H1 (cell line): ENCODE results near the gene GPD1L. TPM values are rescaled to one million over a fixed set of nuclear protein-coding genes. Genes with fewer than 3 reads are reported as not detected.
A peak's percentile ranks its signal among the peaks of the same experiment; 100 is the strongest.

ENCODE experiments used
- CTCF ChIA-PET: fragments of 300-600 bp; sonication (Branson Sonifier 250); formaldehyde crosslinking; loops from one replicate; lab custom pipeline; 2021; ENCODE audit not compliant: partially characterized antibody; lab: Charles Lee
- POLR2A ChIA-PET: fragments of 300-600 bp; sonication (Branson Sonifier 250); formaldehyde crosslinking; loops from one replicate; lab custom pipeline; 2021; ENCODE audit warnings: inconsistent platforms; ENCODE audit not compliant: partially characterized antibody; lab: Charles Lee
- DNase-seq, 2 experiments: peaks; one replicate each; pipeline versions ENCODE4 v3.0.0 to v3.0.0-alpha.2; 2010 to 2022; ENCODE audit warnings: low spot score in 2 of 2, low read depth in 1 of 2, mixed read lengths in 1 of 2
- FAIRE-seq: peaks from 2 replicates; lab custom pipeline; 2011; peaks lifted over from hg19 to GRCh38; lab: Jason Lieb, UNC
- H2AFZ ChIP-seq: 2 replicates; pipeline ENCODE4 v1.8.1; 2012; ENCODE audit warnings: low read length, inconsistent platforms
- H2AK5ac ChIP-seq: 2 replicates; pipeline ENCODE4 v1.6.1; 2013; ENCODE audit warnings: low read depth, low read length
- H2BK120ac ChIP-seq: replicated peaks from 2 replicates; pipeline ENCODE3; 2013; ENCODE audit warnings: low read depth, low read length, inconsistent platforms
- H2BK12ac ChIP-seq: 2 replicates; pipeline ENCODE4 v1.6.1; 2013; ENCODE audit warnings: low read depth, low read length
- H2BK15ac ChIP-seq: 2 replicates; pipeline ENCODE4 v1.6.1; 2013; ENCODE audit warnings: low read length
- H2BK20ac ChIP-seq: 2 replicates; pipeline ENCODE4 v1.6.1; 2013; ENCODE audit warnings: low read length
- H2BK5ac ChIP-seq: 2 replicates; pipeline ENCODE4 v1.6.1; 2013; ENCODE audit warnings: low read depth, low read length
- H3K14ac ChIP-seq: 2 replicates; pipeline ENCODE4 v1.6.1; 2013; ENCODE audit warnings: inconsistent platforms; ENCODE audit not compliant: insufficient read length
- H3K18ac ChIP-seq: 2 replicates; pipeline ENCODE4 v1.6.1; 2013; ENCODE audit warnings: low read length; ENCODE audit errors: extremely low read depth
- H3K23ac ChIP-seq: 2 replicates; pipeline ENCODE4 v1.6.1; 2013; ENCODE audit warnings: inconsistent platforms; ENCODE audit not compliant: insufficient read length
- H3K23me2 ChIP-seq: 2 replicates; pipeline ENCODE4 v1.6.1; 2013; ENCODE audit warnings: low read depth, low read length
- H3K27ac ChIP-seq: 2 replicates; pipeline ENCODE4 v1.6.1; 2011; ENCODE audit warnings: low read depth, low read length, inconsistent platforms
- H3K27me3 ChIP-seq, 4 experiments: replicated peaks in 1 of 4; 1 replicate in 1 of 4; 2 replicates in 3 of 4; pipeline versions ENCODE4 v1.6.1 to v1.8.1; 2011 to 2013; ENCODE audit warnings: low read length in 3 of 4, mild to moderate bottlenecking in 3 of 4, inconsistent platforms in 2 of 4, mixed read lengths in 2 of 4, moderate library complexity in 1 of 4; ENCODE audit not compliant: control insufficient read depth in 3 of 4, insufficient read depth in 3 of 4; ENCODE audit errors: extremely low read depth in 1 of 4
- H3K36me3 ChIP-seq, 4 experiments: 2 replicates each; pipeline versions ENCODE4 v1.6.1 to v1.8.1; 2011 to 2013; ENCODE audit warnings: mild to moderate bottlenecking in 4 of 4, low read length in 3 of 4, moderate library complexity in 2 of 4, control low read depth in 1 of 4, inconsistent platforms in 1 of 4; ENCODE audit not compliant: insufficient read depth in 4 of 4, control insufficient read depth in 2 of 4
- H3K4ac ChIP-seq: replicated peaks from 2 replicates; pipeline ENCODE3; 2013; ENCODE audit warnings: low read length, low read depth, mixed read lengths, inconsistent platforms; ENCODE audit not compliant: insufficient read length
- H3K4me1 ChIP-seq, 4 experiments: replicated peaks in 1 of 4; 1 replicate in 1 of 4; 2 replicates in 3 of 4; pipeline versions ENCODE4 v1.6.1 to v1.8.1; 2011 to 2013; ENCODE audit warnings: low read length in 3 of 4, inconsistent platforms in 2 of 4, mixed read lengths in 1 of 4; ENCODE audit not compliant: insufficient read depth in 4 of 4, control insufficient read depth in 3 of 4
- H3K4me2 ChIP-seq, 2 experiments: 2 replicates each; pipeline versions ENCODE4 v1.6.1 to v1.8.1; 2011 to 2013; ENCODE audit warnings: low read depth in 2 of 2, low read length in 2 of 2, control low read depth in 1 of 2, inconsistent platforms in 1 of 2, mild to moderate bottlenecking in 1 of 2; ENCODE audit not compliant: insufficient read depth in 1 of 2
- H3K4me3 ChIP-seq, 4 experiments: fragments of 200-600, 300-600 bp in 1 of 4; sonication (generic), shearing (Covaris generic), sonication (Bioruptor Twin) in 1 of 4; 2 replicates each; pipeline versions ENCODE4 v1.5.1 to v1.8.1; 2011 to 2016; ENCODE audit warnings: low read length in 4 of 4, low read depth in 3 of 4, control low read depth in 2 of 4, inconsistent platforms in 2 of 4, mild to moderate bottlenecking in 2 of 4, mixed read lengths in 1 of 4, moderate library complexity in 1 of 4; ENCODE audit not compliant: insufficient read depth in 2 of 4; ENCODE audit errors: extremely low read depth in 1 of 4
- H3K56ac ChIP-seq: replicated peaks from 2 replicates; pipeline ENCODE3; 2013; ENCODE audit warnings: low read depth, mild to moderate bottlenecking, mixed read lengths, low read length, inconsistent platforms; ENCODE audit not compliant: insufficient read length
- H3K79me1 ChIP-seq: 2 replicates; pipeline ENCODE4 v1.6.1; 2013; ENCODE audit warnings: low read depth, low read length, control low read depth
- H3K79me2 ChIP-seq, 2 experiments: 2 replicates each; pipeline versions ENCODE4 v1.6.1 to v1.8.1; 2012 to 2013; ENCODE audit warnings: low read length in 2 of 2, mild to moderate bottlenecking in 2 of 2, inconsistent platforms in 1 of 2; ENCODE audit not compliant: insufficient read depth in 2 of 2, control insufficient read depth in 1 of 2
- H3K9ac ChIP-seq, 4 experiments: replicated peaks in 1 of 4; 1 replicate in 1 of 4; 2 replicates in 3 of 4; pipeline versions ENCODE4 v1.6.1 to v1.8.1; 2011 to 2013; ENCODE audit warnings: low read depth in 3 of 4, low read length in 3 of 4, control low read depth in 2 of 4, mild to moderate bottlenecking in 2 of 4, moderate library complexity in 2 of 4, inconsistent platforms in 1 of 4; ENCODE audit errors: extremely low read depth in 1 of 4
- H3K9me3 ChIP-seq, 2 experiments: 2 replicates each; pipeline versions ENCODE4 v1.6.1 to v1.8.1; 2012 to 2013; ENCODE audit warnings: mild to moderate bottlenecking in 2 of 2, moderate library complexity in 2 of 2, control low read depth in 1 of 2, inconsistent platforms in 1 of 2, low read depth in 1 of 2, low read length in 1 of 2, mixed read lengths in 1 of 2; ENCODE audit not compliant: insufficient read depth in 2 of 2
- H4K20me1 ChIP-seq, 2 experiments: replicated peaks in 1 of 2; 2 replicates each; pipeline versions ENCODE3 to v1.8.1; 2011 to 2013; ENCODE audit warnings: inconsistent platforms in 2 of 2, low read length in 2 of 2, mild to moderate bottlenecking in 1 of 2; ENCODE audit not compliant: insufficient read depth in 2 of 2, control insufficient read depth in 1 of 2
- H4K5ac ChIP-seq: 2 replicates; pipeline ENCODE4 v1.6.1; 2013; ENCODE audit warnings: low read length, low read depth, mixed read lengths, inconsistent platforms; ENCODE audit not compliant: insufficient read length
- H4K8ac ChIP-seq: 2 replicates; pipeline ENCODE4 v1.8.0; 2013; ENCODE audit warnings: mild to moderate bottlenecking, moderate library complexity, low read length, inconsistent platforms; ENCODE audit not compliant: insufficient read depth; ENCODE audit errors: extremely low read depth
- H4K91ac ChIP-seq: replicated peaks from 2 replicates; pipeline ENCODE3; 2013; ENCODE audit warnings: low read length, mixed read lengths, inconsistent platforms; ENCODE audit not compliant: insufficient read length
- RAD21 ChIP-seq, 2 experiments: IDR thresholded peaks in 1 of 2; conservative IDR thresholded peaks in 1 of 2; 2 replicates each; pipeline ENCODE4 v1.6.1; 2011; ENCODE audit warnings: low read depth in 2 of 2, low read length in 2 of 2, improper control_type of control experiment in 1 of 2, inconsistent platforms in 1 of 2, mild to moderate bottlenecking in 1 of 2, moderate library complexity in 1 of 2
- SUZ12 ChIP-seq: fragments of 200-600 bp; sonication (generic); IDR thresholded peaks from 2 replicates; pipeline ENCODE4 v1.6.1; 2012; ENCODE audit warnings: mild to moderate bottlenecking, inconsistent platforms, low read length, moderate library complexity, mixed read lengths
- WGBS, 2 experiments: shearing (Covaris generic) in 1 of 2; methylation state at CpG; one replicate each; pipeline versions ENCODE4 v1.1.6 to v1.1.7; 2013 to 2015; ENCODE audit warnings: low lambda C conversion rate in 2 of 2, mixed read lengths in 2 of 2, inconsistent platforms in 1 of 2, low coverage in 1 of 2, missing lambda C conversion rate in 1 of 2; ENCODE audit not compliant: insufficient replicate concordance in 2 of 2, insufficient coverage in 1 of 2, insufficient read length in 1 of 2; ENCODE audit errors: extremely low coverage in 1 of 2, missing lambda C conversion rate in 1 of 2; 5-methylcytosine and 5-hydroxymethylcytosine counted together
- polyA plus RNA-seq, 7 experiments: library from polyadenylated mRNA; depleted of rRNA in 3 of 7; stranded (reverse) in 5 of 7; unstranded in 2 of 7; fragments of >200 nt in 5 of 7; fragments of 200-250 nt in 2 of 7; gene quantifications; 1 replicate in 5 of 7; 2 replicates in 1 of 7; 4 replicates in 1 of 7; pipeline versions ENCODE4 v1.2.1 to v1.2.3, GENCODE V29; 2011 to 2013; ENCODE audit warnings: missing spikeins in 2 of 7, mixed read lengths in 2 of 7
- total RNA-seq: library from RNA; stranded (reverse); fragmentation: NEBNext Ultra II Directional; extraction: Animal tissue kit (Norgen Biotek cat#: 25700); gene quantifications from 2 replicates; pipeline ENCODE4 v1.2.1, GENCODE V29; 2021
- TF ChIP-seq, protein P1 (sequence below), 3 experiments: IDR thresholded peaks; 1 replicate in 2 of 3; 2 replicates in 1 of 3; pipeline versions ENCODE4 v1.5.1 to v1.6.1; 2011; ENCODE audit warnings: low read length in 3 of 3, mild to moderate bottlenecking in 3 of 3, inconsistent platforms in 2 of 3, low read depth in 1 of 3, moderate library complexity in 1 of 3; ENCODE audit not compliant: insufficient read depth in 1 of 3; ENCODE audit errors: control extremely low read depth in 1 of 3

Gene GPD1L
- total and polyA plus RNA-seq, 2 of the 8 experiments (the other 6 are each of a cell fraction or from before 2014, with no cell fraction given), result 2.4 to 8.4 TPM

DNA sequence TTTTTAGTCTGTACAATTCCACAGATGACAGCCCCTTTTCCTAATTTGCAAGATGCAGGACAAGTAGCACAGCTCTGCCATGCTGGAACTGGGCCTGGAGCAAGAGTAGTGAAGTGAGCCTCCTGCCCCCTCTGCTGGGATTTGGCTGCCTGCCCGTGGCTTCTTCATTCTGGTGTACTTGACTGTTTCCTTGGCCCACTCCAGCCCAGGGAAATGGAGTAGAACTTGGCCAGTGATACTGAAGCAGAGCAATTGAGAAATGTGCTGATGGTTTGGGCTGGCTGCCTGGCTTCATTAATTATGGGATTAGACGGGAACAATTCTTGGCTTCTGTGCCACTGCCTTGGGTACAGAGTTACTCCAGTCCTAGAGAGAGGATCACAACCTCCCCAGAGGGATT is 2.8 kb downstream of the GPD1L start:
- DNase-seq (no peak), FAIRE-seq (no peak)
- TF ChIP-seq SUZ12 (no peak), RAD21 (IDR thresholded peaks at IDR 0.05 in 1 of 2, conservative IDR thresholded peaks at IDR 0.05 in 1 of 2; ENCODE audit: low read depth in 2 of 2, low read length in 2 of 2) (peak; percentile 40 to 61)
- TF ChIP-seq, protein P1, sequence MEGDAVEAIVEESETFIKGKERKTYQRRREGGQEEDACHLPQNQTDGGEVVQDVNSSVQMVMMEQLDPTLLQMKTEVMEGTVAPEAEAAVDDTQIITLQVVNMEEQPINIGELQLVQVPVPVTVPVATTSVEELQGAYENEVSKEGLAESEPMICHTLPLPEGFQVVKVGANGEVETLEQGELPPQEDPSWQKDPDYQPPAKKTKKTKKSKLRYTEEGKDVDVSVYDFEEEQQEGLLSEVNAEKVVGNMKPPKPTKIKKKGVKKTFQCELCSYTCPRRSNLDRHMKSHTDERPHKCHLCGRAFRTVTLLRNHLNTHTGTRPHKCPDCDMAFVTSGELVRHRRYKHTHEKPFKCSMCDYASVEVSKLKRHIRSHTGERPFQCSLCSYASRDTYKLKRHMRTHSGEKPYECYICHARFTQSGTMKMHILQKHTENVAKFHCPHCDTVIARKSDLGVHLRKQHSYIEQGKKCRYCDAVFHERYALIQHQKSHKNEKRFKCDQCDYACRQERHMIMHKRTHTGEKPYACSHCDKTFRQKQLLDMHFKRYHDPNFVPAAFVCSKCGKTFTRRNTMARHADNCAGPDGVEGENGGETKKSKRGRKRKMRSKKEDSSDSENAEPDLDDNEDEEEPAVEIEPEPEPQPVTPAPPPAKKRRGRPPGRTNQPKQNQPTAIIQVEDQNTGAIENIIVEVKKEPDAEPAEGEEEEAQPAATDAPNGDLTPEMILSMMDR (IDR thresholded peaks at IDR 0.05; ENCODE audit: control extremely low read depth in 1 of 3, insufficient read depth in 1 of 3, low read depth in 1 of 3, low read length in 3 of 3), result peak; percentile 21 to 34 (median 29); a peak in 3 of 4 replicates
- no peaks in the 10 kb centered on the region for H4K20me1 ChIP-seq
- no peak overlapping the region for H4K5ac ChIP-seq
- H3K4ac ChIP-seq, result no peak overlapping the region
- no peak overlapping the region for H3K27ac ChIP-seq
- no peak overlapping the region for H2AFZ ChIP-seq
- peaks cover 0 to 16% (median 14%) of the 10 kb centered on the region in 4 experiments; a peak in 6 of 7 replicates for H3K27me3 ChIP-seq
- H3K79me1 ChIP-seq, result no peaks in the 10 kb centered on the region; the same call in 1 of the 2 replicates
- H3K4me2 ChIP-seq, result no peak overlapping the region
- H3K4me1 ChIP-seq, result peaks cover 0 to 5% (median 3%) of the 10 kb centered on the region in 4 experiments; a peak in 5 of 7 replicates
- ChIA-PET POLR2A (no interaction called here), CTCF (interaction anchor here (0.9 to 2.7 kb wide), 10 partner anchors 10 to 271 kb away, joined by 3 to 17 read pairs (median 4); no protein-coding TSS in a partner anchor)
- H2BK15ac ChIP-seq, result no peak overlapping the region
- H3K23ac ChIP-seq, result no peak overlapping the region
- no peak overlapping the region for H2BK20ac ChIP-seq
- no peak overlapping the region for H2BK5ac ChIP-seq
- no peak overlapping the region for H3K56ac ChIP-seq
- H4K8ac ChIP-seq, result no peak overlapping the region
- H2BK12ac ChIP-seq, result no peak overlapping the region
- peaks cover 7% of the 10 kb centered on the region for H3K23me2 ChIP-seq
- H3K9ac ChIP-seq, result no peak overlapping the region
- H3K36me3 ChIP-seq, result no peaks in the 10 kb centered on the region
- no peak overlapping the region for H3K14ac ChIP-seq
- no peaks in the 10 kb centered on the region for H3K9me3 ChIP-seq
- H3K79me2 ChIP-seq, result no peaks in the 10 kb centered on the region
- H3K18ac ChIP-seq, result no peak overlapping the region
- H3K4me3 ChIP-seq, result no peak overlapping the region
- H2AK5ac ChIP-seq, result no peak overlapping the region
- H4K91ac ChIP-seq, result no peak overlapping the region
- no peak overlapping the region for H2BK120ac ChIP-seq
- 81% methylated on average over 2 of the region's 2 CpGs; no CpG with 5 or more reads in 1 of the 2 experiments for WGBS, 2 experiments
